Ishikawa (cell line): ENCODE data around the gene ALPI.

Experiments used
- CREB1 ChIP-seq: IDR thresholded peaks from 2 replicates; pipeline ENCODE4 v1.6.1; 2012; ENCODE audit warnings: low read depth
- EGR1 ChIP-seq: IDR thresholded peaks from 2 replicates; pipeline ENCODE4 v1.6.1; 2012
- EP300 ChIP-seq: IDR thresholded peaks from 2 replicates; pipeline ENCODE4 v1.6.1; 2012; ENCODE audit warnings: borderline replicate concordance
- MAX ChIP-seq: IDR thresholded peaks from 2 replicates; pipeline ENCODE4 v1.6.1; 2012
- REST ChIP-seq: IDR thresholded peaks from 2 replicates; pipeline ENCODE4 v1.6.1; 2012; ENCODE audit warnings: low read depth, mild to moderate bottlenecking
- TAF1 ChIP-seq: IDR thresholded peaks from 2 replicates; pipeline ENCODE4 v1.6.1; 2012; ENCODE audit warnings: low read depth, mild to moderate bottlenecking
- YY1 ChIP-seq: IDR thresholded peaks from 2 replicates; pipeline ENCODE4 v1.6.1; 2012; ENCODE audit warnings: low read depth

- TF ChIP-seq TAF1 (no peak), EP300 (no peak), MAX (no peak), CREB1 (no peak), EGR1 (no peak), REST (no peak), YY1 (no peak)
Measured at GRCh38 chr2:232464544-232464885, 8.6 kb downstream of the ALPI start.
